ENCODE results near the gene BTG2. TPM values are rescaled to one million over a fixed set of nuclear protein-coding genes. Genes with fewer than 3 reads are reported as not detected.
A peak's percentile ranks its signal among the peaks of the same experiment; 100 is the strongest.

BTG2 gene
- total and polyA plus RNA-seq, 2 experiments from 2014 or later = 197 to 274 TPM

DNA sequence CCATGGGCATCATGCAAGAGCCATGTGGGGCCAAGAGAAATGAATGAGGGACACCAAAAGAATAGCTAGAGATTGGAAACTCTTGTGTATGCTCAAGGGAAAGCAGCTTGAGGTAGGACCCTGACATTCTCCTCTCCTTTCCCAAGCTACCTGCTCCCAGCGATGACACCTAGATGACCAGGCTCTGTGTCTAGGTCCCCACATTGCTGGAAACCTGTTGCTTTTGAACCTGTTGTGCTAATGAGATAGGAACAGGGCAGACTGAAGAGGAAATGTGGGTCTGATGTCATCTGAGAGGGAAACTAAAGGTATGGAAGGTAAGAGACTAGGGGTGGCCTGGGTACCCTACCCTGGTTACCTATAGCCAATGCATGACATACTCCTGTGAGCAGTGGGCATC, 43.8 kb downstream of the BTG2 start:
- Histone ChIP-seq H3K9me3 (ENCODE audit: low read depth) (no peaks in the 10 kb centered on the region), H3K4me1 (ENCODE audit: insufficient read depth) (peaks cover 16% of the 10 kb centered on the region), H3K27me3 (no peaks in the 10 kb centered on the region), H3K79me2 (peaks cover 14% of the 10 kb centered on the region), H2AFZ (no peak overlapping the region), H3K27ac (no peak overlapping the region), H3K9me2 (replicated peaks; ENCODE audit: insufficient read depth) (no peaks in the 10 kb centered on the region), H3K36me3 (replicated peaks; ENCODE audit: insufficient read depth, low read depth) (no peaks in the 10 kb centered on the region), H3K4me3 (no peak overlapping the region), H3K4me2 (peak overlapping the region; percentile 65), H4K20me1 (ENCODE audit: insufficient read depth, poor library complexity, severe bottlenecking) (no peaks in the 10 kb centered on the region)
- WGBS (ENCODE audit: low lambda C conversion rate, missing lambda C conversion rate) = 94% methylated on average over 1 of the region's 1 CpG
- TF ChIP-seq EZH2 (IDR thresholded peaks at IDR 0.05; ENCODE audit: borderline replicate concordance) (no peak), EZH2phosphoT487 (IDR thresholded peaks at IDR 0.05; ENCODE audit: low read depth, severe bottlenecking, unreplicated experiment) (no peak)
- TF ChIP-seq, protein P1, sequence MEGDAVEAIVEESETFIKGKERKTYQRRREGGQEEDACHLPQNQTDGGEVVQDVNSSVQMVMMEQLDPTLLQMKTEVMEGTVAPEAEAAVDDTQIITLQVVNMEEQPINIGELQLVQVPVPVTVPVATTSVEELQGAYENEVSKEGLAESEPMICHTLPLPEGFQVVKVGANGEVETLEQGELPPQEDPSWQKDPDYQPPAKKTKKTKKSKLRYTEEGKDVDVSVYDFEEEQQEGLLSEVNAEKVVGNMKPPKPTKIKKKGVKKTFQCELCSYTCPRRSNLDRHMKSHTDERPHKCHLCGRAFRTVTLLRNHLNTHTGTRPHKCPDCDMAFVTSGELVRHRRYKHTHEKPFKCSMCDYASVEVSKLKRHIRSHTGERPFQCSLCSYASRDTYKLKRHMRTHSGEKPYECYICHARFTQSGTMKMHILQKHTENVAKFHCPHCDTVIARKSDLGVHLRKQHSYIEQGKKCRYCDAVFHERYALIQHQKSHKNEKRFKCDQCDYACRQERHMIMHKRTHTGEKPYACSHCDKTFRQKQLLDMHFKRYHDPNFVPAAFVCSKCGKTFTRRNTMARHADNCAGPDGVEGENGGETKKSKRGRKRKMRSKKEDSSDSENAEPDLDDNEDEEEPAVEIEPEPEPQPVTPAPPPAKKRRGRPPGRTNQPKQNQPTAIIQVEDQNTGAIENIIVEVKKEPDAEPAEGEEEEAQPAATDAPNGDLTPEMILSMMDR (IDR thresholded peaks at IDR 0.05; ENCODE audit: poor library complexity) = no peak
- DNase-seq (ENCODE audit: low spot score) = no peak

DNA sequence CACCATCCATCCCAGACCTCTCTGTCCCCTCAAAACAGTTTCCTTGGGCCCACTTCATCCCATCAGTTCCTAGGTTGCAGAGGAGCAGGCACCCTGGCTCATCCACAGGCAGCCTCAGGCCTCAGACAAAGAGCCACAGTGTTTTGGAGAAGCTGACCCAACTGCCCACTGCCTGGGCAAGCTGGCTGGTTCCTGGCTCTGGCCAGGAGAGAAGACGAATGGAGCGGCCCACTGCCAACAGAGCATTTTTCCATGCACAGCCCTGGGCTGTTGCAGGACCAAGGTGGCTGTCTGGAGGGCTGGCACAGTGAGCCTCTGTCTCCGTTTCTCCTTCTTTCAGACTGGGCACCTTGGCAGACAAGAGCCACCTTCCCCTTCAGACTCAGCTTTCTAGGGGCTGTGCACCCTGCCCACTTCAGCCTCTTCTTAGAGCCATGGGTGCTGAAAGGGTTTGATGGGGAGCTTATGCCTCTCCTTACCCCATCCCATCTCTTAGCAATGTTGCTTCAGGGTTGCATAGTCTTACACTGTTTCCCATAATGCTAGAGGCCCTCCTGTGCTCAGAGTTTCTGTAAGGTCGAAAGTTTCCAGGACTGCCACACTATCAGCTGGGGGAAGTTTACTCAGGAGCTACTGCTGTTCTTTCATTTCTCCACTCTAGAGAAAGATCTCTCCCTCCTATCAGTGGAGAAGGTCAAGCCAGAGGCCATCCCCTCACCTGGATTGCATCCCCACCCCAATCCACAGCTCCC, 44.6 kb downstream of the BTG2 start:
- peak overlapping the region; percentile 65 for H3K4me2 ChIP-seq
- H3K36me3 ChIP-seq (replicated peaks; ENCODE audit: insufficient read depth, low read depth) = no peaks in the 10 kb centered on the region
- no peak overlapping the region for H3K4me3 ChIP-seq
- no peak overlapping the region for H2AFZ ChIP-seq
- no peaks in the 10 kb centered on the region for H3K9me2 ChIP-seq (replicated peaks; ENCODE audit: insufficient read depth)
- TF ChIP-seq EZH2 (IDR thresholded peaks at IDR 0.05; ENCODE audit: borderline replicate concordance) = no peak
- no peak for TF ChIP-seq EZH2phosphoT487 (IDR thresholded peaks at IDR 0.05; ENCODE audit: low read depth, severe bottlenecking, unreplicated experiment)
- TF ChIP-seq, protein P1 (IDR thresholded peaks at IDR 0.05; ENCODE audit: poor library complexity) = no peak
- H3K9me3 ChIP-seq (ENCODE audit: low read depth) = no peaks in the 10 kb centered on the region
- peak overlapping the region; percentile 85 for H3K27ac ChIP-seq
- H3K79me2 ChIP-seq = peaks cover 14% of the 10 kb centered on the region
- peaks cover 16% of the 10 kb centered on the region for H3K4me1 ChIP-seq (ENCODE audit: insufficient read depth)
- DNase-seq (ENCODE audit: low spot score) = peak; percentile 72
- 80% methylated on average over 4 of the region's 4 CpGs for WGBS (ENCODE audit: low lambda C conversion rate, missing lambda C conversion rate)
- H3K27me3 ChIP-seq = no peaks in the 10 kb centered on the region
- H4K20me1 ChIP-seq (ENCODE audit: insufficient read depth, poor library complexity, severe bottlenecking) = no peaks in the 10 kb centered on the region

DNA sequence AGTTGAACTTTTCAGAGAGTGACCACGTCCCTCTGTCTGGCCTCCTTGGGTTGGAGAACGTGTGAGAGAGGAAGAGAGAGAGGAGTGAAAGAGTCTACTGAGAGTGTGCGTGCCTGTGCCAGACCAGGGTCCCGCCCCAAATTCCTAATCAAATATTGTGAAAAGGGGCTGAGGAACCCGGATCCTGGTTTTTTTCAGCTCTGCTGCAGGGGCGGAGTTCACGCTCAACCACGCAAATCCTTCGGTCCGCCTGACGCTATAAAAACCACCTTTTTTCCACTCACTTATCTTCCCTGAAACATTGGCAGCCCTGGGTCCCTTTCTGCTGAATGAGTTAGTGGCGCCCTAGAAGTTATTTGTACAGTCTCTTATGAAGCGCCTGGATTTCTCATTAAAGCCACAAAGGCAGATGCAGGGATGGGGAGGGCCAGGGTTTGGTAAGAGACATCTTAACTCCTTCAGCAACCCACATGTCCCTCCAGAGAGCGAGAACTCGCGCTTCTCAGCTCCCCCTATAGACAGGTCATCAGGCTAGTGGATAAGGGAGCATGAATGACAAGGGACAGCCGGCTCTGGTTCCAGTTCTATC, 45.8 kb downstream of the BTG2 start, which contains the start of gene FMOD:
FMOD (minus strand) TSS at position 86 of the 589 bp plus-strand sequence. CDS start 2,852 bp downstream, outside the sequence.
- H3K4me3 ChIP-seq = no peak within 1 kb of the TSS
- no peaks in the 10 kb centered on the region for H3K27me3 ChIP-seq
- H3K79me2 ChIP-seq = peaks cover 14% of the 10 kb centered on the region
- H3K36me3 ChIP-seq (replicated peaks; ENCODE audit: insufficient read depth, low read depth) = no peaks in the 10 kb centered on the region
- H3K27ac ChIP-seq = peak within 1 kb of the TSS; percentile 85
- no peaks in the 10 kb centered on the region for H3K9me3 ChIP-seq (ENCODE audit: low read depth)
- peak; percentile 86 for DNase-seq (ENCODE audit: low spot score)
- peaks cover 16% of the 10 kb centered on the region for H3K4me1 ChIP-seq (ENCODE audit: insufficient read depth)
- peak within 1 kb of the TSS; percentile 65 for H3K4me2 ChIP-seq
- H3K9me2 ChIP-seq (replicated peaks; ENCODE audit: insufficient read depth) = no peaks in the 10 kb centered on the region
- TF ChIP-seq EZH2phosphoT487 (IDR thresholded peaks at IDR 0.05; ENCODE audit: low read depth, severe bottlenecking, unreplicated experiment) = no peak
- TF ChIP-seq, protein P1 (IDR thresholded peaks at IDR 0.05; ENCODE audit: poor library complexity) = peak; percentile 8
- TF ChIP-seq EZH2 (IDR thresholded peaks at IDR 0.05; ENCODE audit: borderline replicate concordance) = no peak
- H2AFZ ChIP-seq = peak within 1 kb of the TSS; percentile 16
- no peaks in the 10 kb centered on the region for H4K20me1 ChIP-seq (ENCODE audit: insufficient read depth, poor library complexity, severe bottlenecking)
- 27% methylated on average over 17 of the region's 17 CpGs for WGBS (ENCODE audit: low lambda C conversion rate, missing lambda C conversion rate)
